ENCODE measurements around the gene FANCG.

- TF ChIP-seq CTCF (IDR thresholded peaks at IDR 0.05) (no peak), ZFX (IDR thresholded peaks at IDR 0.05; ENCODE audit: borderline replicate concordance) (no peak)
Observed at GRCh38 chr9:35027860-35028259, 51.9 kb downstream of the FANCG start.
